ENCODE data around the gene CNOT9.
"Not testable (repeated sequence)": the region's sequence is repeated elsewhere in the genome, so short reads cannot be mapped to it uniquely, and the experiment has no call there.

The CNOT9 gene

GRCh38 chr2:218568190-218569037, at the start of gene CNOT9, which contains the start of gene USP37:
Gene CNOT9, plus strand, starts transcription at chr2:218568839. Its CDS starts 116 bp downstream, at chr2:218568955.
Gene USP37, minus strand, starts transcription at chr2:218568351. Its CDS starts 9,698 bp downstream, at chr2:218558653.
- DNase-seq (ENCODE audit: low read depth in 2 of 2), result peak; percentile 100

GRCh38 chr2:218518876-218519275, 49.8 kb upstream of the CNOT9 start:
- DNase-seq (ENCODE audit: low read depth in 2 of 2), result no peak

DNA sequence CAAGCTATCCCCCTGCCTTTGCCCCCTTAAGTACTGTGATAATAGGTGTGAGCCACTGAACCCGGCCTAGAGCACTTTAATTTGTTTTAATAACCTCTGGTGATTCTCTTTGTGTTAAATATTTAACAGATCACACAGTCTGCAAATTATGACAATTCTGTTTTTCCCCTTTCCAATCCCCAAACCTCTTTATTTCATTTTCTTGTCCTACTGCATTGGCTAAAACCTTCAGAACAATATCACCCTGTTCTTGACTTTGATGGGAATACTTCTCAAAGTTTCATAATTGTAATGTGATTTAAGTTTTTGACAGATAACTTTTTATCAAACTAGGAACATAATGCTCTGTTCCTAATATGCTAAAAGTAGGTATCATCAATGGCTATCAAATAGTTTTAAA, 45.0 kb upstream of the CNOT9 start:
- DNase-seq (ENCODE audit: low read depth in 2 of 2), result no peak

- not testable (repeated sequence) for DNase-seq (ENCODE audit: low read depth in 2 of 2)
These were observed 40.2 kb upstream of the CNOT9 start for GRCh38 chr2:218528409-218528808.

DNA sequence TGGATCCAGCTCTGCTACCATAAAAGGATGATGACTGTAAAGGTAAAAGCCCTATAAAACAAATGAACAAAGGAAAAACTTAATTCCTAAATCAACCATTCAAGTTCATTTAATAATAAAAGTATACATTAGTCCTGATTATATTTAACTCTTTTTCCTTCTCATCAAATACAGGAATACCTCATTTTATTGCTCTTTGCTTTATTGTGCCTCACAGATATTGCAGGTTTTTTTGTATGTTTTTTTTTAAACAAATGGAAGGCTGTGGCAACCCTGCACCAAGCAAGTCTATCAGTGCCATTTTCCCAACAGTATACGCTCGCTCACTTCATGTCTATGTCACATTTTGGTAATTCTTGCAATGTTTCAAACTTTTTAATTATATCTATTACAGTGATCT, 38.6 kb upstream of the CNOT9 start:
- DNase-seq (ENCODE audit: low read depth in 2 of 2), result no peak

DNA sequence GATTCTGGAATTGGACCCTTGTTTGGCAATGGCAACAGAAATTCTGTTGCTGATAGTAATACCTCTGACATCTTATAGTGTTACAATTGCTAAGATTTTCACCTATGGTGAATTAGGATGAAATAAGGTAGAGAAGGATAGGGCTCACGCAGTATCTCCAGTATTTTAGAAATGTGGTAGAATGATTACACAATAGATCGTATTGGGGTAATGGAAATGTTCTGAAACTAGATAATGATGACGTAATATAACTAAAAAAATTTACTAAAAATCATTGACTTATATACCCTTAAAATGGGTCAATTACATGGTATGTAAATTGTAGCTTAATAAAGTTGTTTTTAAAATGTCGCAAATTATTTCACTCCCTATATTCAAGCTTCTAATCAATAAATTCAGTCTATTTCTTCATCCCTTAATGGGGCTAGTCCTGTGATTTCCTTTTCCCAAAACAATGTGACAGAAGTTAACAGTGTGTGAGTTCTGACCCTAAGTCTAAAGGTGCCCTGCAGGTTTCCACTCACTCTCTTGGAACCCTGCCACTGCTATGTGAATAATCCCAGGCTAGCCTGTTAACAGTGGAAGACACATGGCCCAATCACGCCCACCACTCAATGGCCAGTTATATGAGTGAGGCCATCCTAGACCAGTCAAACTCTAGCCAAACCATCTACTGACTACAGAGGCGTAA, 31.7 kb upstream of the CNOT9 start:
- DNase-seq (ENCODE audit: low read depth in 2 of 2), result no peak

- DNase-seq (ENCODE audit: low read depth in 2 of 2), result no peak
These were observed 28.6 kb upstream of the CNOT9 start for GRCh38 chr2:218540015-218540414.

DNA sequence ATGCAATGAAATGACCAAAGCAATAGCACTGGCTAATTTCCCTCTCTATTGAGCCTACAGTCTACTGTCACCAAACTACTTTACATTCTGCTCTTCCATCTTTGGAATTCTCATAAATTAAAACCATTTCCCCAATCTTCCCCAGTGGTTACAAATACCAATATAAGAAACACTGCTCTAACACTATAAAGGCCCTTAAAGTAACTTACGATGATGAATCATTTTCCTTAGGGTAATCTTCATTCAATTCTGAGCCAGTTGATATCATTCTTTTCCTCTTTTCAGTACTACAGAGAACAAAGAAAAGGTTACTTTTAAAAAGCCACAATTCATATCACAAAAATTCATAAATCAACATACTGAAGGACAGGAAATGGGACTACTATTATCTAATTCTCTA, 22.6 kb upstream of the CNOT9 start:
- DNase-seq (ENCODE audit: low read depth in 2 of 2), result no peak

DNA sequence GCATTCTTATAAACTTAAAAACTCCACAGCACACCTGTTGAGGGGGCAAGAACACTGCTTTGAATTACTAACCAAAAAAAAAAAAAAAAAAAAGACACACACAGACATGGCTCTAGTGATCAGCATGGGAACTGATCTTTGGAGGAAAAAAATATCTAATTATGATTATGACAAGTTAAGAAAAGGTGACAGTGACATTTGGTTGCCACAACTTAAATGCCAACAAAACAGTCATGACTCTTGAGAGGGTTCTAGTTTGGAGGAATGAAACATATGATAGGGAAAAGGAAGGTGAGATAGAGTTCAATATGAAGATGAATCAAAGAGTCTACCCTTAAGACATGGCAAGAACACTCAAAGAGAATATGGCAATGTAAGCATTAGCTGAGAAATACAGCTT, 21.1 kb upstream of the CNOT9 start:
- DNase-seq (ENCODE audit: low read depth in 2 of 2), result no peak

DNA sequence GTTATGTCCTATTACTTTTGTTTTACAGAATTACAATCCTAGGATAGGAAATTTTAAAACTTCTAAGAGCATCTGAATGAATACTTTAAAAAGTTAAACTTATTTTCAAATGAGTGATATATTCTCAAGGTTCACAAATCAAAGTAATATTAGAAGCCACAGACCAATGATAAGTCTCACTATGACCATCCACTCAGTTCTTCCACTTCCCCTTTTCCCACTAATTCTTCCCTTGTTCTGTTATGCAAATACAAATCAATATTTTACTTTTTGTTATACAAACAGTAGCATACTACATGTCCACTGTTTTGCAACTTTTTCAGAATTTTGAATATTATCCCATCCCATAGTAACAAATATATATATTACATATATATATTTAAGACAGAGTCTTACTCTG, 20.7 kb upstream of the CNOT9 start:
- no peak for DNase-seq (ENCODE audit: low read depth in 2 of 2)

- not testable (repeated sequence) for DNase-seq (ENCODE audit: low read depth in 2 of 2)
These were observed 14.4 kb upstream of the CNOT9 start for GRCh38 chr2:218554225-218554624.

GRCh38 chr2:218555527-218555926, 13.1 kb upstream of the CNOT9 start:
- no peak for DNase-seq (ENCODE audit: low read depth in 2 of 2)

DNA sequence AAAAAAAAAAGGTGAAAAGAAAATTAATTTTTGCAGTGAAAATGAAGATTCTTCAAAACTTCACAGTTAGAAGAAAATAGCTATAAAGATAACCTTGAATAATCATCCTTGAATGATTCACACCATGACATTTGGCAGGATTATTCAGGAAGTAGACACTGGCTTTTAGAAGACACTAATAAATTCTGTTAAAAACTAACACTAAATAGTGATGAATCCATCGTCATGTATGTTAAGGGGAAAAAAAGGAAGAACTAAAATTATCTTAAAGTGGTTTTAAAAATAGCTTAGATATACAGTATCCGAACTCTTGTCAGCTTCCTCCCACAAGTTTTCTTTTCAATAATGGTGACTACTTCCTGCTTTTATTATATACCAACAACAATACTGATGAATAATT, 10.7 kb upstream of the CNOT9 start:
- DNase-seq (ENCODE audit: low read depth in 2 of 2), result no peak

DNA sequence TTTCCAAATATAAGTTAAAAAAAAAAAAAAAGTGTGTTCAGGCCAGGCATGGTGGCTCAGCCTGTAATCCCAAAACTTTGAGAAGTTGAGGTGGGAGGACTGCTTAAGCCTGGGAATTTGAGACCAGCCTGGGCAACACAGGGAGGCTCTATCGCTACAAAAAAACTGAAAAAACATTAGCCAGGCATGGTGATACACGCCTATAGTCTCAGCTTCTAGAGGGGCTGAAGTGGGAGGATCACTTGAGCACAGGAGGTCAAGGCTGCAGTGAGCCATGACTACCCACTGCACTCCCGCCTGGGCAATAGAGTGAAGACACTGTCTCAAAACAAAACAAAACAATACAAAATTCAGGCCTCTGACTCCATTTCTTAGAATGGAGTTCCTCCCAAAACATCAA, 9.7 kb upstream of the CNOT9 start:
- DNase-seq (ENCODE audit: low read depth in 2 of 2), result no peak

GRCh38 chr2:218564056-218564455, 4.6 kb upstream of the CNOT9 start:
- DNase-seq (ENCODE audit: low read depth in 2 of 2), result no peak

DNA sequence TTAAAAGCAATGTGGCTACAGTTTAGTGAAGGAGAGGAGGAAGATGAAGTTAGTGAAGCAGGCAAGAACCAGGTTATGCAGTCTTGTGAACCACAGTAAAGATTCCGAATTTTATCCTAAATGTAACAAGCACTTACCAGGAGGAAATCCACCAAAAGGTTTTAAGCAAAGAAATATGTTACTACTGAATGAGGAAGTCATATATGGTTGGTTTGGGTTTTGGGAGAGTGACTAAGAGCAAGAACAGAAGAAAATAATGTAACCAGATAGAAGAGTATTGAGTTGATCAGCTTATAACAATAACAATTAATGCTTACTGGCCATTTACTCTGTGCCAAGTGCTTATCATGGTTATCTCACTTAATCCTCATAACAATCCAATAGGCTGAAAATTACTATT, 2.3 kb upstream of the CNOT9 start:
- no peak for DNase-seq (ENCODE audit: low read depth in 2 of 2)

DNA sequence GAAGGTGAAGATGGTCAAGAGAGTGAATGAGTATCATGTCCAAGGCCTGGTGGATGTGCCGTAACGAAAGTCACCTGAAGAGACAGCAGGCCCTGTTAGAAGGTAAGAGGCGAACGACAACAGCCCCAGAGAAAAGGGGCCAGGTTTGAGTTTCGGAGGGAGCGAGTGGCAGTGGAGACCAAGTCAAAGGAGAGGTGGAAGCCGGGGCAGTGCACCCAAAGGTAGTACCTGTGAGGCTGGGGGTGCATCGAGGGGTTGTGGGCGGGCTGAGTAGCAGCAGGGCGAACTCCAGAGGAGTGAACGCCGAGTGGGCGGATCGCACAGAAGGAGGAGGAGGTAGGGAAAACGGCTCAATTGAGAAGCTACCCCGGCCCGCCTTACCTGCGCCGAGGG, 846 bp upstream of the CNOT9 start:
- peak in 1 of 2 donors; percentile 54 for DNase-seq (ENCODE audit: low read depth in 2 of 2)

DNA sequence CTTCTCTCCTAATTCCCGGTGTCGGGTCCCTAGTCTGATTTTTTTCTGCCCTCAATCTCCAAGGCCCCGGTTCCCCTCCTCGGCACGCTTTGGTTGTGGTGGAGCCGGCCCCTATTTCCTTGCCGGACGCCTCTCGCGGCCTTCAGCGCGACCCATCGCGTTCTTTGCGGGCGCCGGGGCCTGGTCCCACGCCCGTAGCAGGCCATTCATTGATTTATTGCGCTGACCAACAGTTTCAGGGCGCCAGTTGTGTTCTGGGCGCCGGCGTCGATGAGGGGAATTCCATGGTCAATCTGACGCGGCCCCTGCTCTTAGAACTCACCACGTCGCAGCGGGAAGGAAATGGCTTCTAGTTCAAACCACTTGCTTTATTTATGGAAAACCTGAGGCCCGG, 396 bp downstream of the CNOT9 start:
- peak; percentile 22 to 44 for DNase-seq (ENCODE audit: low read depth in 2 of 2)

DNA sequence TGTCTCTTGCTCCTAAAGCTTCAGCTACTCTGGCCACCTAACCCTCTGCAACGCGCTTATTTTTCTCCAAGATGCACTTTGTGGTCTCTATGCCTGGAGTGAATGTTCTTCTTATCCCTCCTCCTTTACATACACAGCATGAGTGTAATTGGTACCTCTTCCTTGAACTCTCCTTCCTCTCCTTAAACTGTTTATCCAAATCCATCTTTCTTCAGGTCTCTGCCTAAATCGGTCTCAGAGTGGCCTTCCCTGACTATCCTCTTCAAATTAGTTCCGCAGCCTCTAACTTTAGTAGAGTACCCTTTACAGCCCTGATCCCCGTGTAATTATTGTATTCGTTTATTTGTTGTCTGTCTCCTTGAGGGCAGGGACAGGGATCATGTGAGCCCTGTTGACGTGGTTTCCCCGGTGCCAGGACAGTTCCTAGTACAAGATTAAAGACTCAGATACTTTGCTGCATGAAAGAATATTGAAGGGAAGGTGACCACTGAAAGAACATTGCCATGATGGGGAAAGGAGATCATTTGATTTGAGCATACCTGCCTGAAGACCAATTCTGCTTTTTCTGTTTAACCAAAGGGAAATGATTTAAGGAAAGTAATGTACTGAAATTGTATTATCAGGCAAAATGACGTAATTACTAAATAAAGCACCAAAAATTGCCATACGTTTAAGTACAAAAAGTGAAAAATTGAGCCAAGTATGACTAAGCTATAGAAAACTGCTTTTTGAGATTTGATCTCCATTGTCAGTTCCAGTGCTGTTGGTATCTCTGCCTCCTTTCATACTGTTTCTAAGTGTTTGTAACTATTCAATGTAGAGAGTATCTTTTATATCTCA, 1.2 kb downstream of the CNOT9 start:
- no peak for DNase-seq (ENCODE audit: low read depth in 2 of 2)

- DNase-seq (ENCODE audit: low read depth in 2 of 2), result no peak
These were observed 2.2 kb downstream of the CNOT9 start for GRCh38 chr2:218570850-218571249.

DNA sequence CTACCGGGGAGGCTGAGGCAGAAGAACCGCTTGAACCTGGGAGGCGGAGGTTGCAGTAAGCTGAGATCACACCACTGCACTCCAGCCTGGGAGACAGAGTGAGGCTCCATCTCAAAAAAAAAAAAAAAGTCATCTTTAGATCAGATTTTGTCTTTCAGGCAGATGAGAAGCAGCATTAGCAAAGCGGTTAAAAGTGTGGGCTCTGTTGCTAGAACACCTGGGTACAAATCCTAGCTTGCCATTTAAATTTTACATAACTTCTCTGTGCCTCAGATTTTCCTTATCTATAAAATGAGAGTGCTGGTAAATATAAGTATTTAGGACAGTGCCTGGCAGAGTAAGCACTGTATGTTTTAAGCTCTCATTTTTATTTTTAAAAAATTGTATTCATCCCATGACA, 8.2 kb downstream of the CNOT9 start:
- no peak for DNase-seq (ENCODE audit: low read depth in 2 of 2)
